Ramos (cell line): ENCODE results near the gene PNPLA7.

Source experiments
- in situ Hi-C: fragments of 300-500 bp; cut with MboI; formaldehyde crosslinking; loops from one replicate; pipeline ENCODE4 v1.14.3; 2022; ENCODE audit warnings: low sequenced_read_pairs; ENCODE audit not compliant: unreplicated experiment

Gene PNPLA7

GRCh38 chr9:137465720-137466388 lies 84.3 kb downstream of the PNPLA7 start:
- in situ Hi-C loops: loop anchor here (25.0 kb wide), 1 partner anchor 679 kb away; the partner anchor contains the start of genes CCDC183 and TMEM141

DNA sequence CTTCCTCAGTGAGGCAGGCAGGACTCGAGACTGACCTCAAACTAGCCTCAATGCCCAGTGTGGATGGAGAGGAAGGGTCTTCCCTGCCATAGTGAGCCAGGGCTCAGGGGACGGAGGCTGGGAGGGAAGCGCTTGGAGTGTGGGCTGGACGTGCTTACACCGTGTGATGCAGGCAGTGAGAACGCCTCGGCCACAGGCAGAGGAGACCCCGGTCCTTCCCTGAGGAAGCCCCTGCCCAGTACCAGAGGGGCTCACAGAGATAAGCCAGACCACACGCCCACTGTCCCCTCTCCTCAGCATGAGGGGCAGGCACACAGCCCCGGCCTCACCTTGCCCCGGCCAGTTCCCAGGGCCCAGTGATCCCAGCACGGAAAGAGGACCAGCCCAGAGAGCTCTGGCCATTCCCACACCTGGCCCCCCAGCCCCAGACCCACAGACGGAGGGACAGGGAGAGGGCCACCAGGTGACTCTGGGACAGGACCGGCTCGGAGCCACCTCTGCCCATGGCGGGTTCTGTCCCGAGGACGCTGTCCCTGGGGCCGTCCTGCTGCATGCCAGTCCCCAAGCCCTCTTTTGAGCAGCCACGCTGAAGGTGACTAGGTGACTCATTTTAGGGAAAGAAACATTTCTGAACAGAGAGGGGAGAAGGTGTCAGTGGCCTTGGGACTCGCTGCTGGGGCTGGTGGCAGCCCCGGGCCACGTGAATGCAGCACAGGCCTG lies 85.0 kb downstream of the PNPLA7 start:
- in situ Hi-C loops: loop anchor here (25.0 kb wide), 1 partner anchor 678 kb away; the partner anchor contains the start of genes CCDC183 and TMEM141

DNA sequence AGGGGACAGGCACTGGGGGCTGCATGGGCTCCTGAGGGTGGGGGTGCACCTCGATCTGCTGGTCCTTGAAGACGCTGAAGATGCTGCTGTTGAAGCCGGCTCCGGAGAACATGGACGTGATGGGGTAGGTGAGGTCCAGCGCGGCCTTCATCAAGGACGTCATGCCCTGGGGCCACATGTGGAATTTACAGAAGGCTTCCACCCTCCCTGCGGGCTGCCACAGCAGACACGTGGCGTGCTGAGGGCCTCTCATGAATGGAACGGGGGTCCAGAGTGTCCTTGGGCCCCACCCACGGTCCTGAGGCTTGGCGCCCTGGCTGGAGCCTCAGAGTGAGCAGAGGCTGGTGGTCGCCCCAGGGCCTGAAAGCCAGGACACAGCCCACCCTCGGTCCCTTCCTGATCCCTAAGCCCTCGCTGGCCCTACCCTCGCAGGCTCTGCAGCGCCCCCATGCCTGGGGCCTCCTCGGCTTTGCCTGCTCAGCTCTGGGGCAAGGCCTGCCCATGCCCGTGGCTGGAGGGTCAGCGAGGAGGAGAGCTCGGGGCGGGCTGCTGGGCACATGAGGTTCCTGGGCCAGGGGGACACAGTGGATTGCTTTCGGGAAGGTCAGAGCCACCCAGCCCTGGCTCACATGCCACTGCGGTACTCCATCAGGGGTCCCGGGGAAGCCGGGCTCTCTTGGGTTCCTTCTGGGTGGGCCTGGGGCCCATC lies 85.8 kb downstream of the PNPLA7 start:
- in situ Hi-C loops: loop anchor here (25.0 kb wide), 1 partner anchor 677 kb away; the partner anchor contains the start of genes CCDC183 and TMEM141

DNA sequence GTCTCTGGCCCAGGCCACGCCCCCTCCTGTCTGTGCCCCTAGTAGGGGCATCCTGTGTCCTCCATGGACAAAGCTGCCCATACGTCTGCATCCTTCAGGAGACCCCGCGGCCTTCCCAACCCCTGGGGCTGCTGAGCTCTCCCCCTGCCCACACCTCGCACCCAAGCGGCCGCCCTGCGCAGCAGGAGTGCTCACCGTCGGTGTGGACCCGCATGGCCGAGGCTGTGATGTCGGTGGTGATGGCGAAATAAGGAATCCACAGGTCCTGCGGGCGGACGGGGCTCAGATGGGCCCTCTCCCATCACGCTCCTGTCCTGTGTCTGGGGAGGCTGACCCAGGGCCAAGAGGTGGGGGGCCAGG lies 86.3 kb downstream of the PNPLA7 start:
- in situ Hi-C loops: loop anchor here (25.0 kb wide), 1 partner anchor 677 kb away; the partner anchor contains the start of genes CCDC183 and TMEM141

DNA sequence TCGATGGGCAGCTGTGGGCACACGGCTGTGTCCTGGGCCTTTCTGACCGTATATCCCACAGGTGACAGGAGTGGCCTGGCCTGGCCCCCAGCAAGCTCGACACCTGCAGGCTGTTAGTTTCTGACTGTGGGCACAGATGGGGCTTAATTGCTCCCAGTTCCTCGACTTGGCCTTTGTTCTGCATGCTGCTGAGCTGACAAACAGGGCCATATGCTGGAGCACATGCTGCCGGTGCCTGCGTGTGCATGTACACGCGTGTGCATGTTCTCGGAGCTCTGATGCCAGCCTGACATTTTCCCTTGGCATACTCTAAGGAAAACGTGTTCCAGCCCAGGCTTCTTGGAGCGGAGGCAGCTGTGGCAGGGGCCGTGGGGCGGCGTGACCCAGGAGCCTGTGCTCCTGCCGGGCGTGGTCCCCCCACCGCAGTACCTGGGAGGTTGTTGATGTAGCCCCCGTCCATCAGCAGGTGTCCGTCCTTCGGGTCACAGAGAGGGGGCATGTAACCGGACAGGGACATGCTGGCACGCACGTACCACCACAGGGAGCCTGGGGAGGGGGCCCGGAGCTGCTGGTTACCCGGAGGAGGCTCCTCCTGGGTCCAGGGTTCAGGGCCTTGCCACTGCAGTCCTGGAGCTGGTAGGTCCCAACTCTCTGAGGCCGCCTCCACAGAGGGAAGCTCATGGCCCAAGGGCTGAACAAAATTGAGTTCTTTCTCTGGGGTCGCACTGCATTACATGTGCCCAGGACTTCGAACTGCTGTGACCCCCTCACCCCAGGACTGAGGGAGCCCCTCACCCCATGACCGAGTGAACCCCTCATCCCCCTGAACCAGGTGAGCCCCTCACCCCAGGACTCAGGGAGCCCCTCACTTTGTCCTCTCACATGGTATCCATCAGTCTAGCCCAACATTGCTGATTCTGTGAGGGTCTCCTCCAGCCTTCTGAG lies 86.9 kb downstream of the PNPLA7 start:
- in situ Hi-C loops: loop anchor here (25.0 kb wide), 1 partner anchor 676 kb away; the partner anchor contains the start of genes CCDC183 and TMEM141

GRCh38 chr9:137462396-137462985 lies 87.7 kb downstream of the PNPLA7 start:
- in situ Hi-C loops: loop anchor here (25.0 kb wide), 1 partner anchor 675 kb away; the partner anchor contains the start of genes CCDC183 and TMEM141

- in situ Hi-C loops: loop anchor here (25.0 kb wide), 1 partner anchor 675 kb away; the partner anchor contains the start of genes CCDC183 and TMEM141
Measured at GRCh38 chr9:137461663-137462395, 88.4 kb downstream of the PNPLA7 start.

DNA sequence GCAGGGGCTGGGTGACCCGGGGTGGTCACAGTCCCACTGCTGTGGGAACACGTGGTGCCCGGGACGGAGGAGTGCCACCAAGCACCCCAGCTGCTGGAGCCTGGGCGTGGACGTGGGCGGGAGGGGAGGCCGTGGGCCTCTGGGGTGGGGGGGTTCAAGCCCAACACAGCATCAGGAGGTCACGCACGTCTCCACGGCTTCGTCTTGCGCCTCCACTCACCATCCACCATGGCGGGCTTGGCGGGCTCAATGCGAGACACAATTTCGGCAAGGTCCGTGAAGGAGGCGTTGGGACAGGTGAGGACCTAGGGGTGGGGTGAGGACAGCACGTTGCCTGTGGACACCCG lies 88.9 kb downstream of the PNPLA7 start:
- in situ Hi-C loops: loop anchor here (25.0 kb wide), 1 partner anchor 674 kb away; the partner anchor contains the start of genes CCDC183 and TMEM141

DNA sequence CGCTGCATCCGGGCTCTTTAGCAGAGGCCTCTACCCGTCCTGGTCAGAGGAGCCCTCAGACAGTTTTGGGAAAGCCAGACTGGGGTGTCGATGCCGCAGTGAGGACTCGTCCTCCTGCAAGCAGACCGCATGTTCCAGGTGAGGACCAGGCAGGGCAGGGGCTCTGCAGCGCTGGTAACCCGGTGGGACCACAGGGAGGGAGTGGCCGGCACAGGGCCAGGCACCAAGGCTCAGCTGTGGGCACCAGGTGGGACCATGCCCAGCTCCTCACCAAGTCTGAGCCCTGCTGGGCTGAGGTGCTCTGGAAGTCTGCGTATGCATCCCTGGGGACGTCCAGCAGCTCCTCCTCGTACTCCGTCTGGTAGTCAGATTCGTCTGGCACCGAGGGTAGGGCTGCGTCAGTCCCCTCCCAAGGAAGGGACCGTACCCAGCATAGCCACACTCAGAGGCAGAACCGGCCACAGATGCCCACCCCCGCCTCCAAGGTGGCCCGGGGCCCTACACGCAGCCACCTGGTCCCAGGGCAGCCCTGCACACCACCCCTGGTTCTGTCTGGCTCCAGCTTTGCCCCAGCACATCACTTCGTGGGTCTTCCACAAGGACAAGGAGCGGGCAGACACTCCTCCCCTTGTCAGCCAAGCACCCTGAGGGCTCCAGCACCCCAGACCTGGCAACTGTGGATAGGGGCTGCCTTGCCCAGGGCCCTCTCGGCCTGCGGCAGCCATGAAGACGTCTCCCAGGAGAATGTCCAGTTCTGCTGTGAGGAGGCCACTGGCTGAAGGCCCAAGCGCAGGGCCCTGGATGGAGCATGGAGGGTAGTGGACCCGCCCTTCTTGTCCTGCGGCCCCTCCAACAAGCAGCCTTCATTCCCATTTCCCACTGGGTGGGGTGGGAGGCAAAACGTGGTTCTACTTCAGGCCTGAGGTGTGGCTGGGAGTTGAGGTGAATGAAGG lies 89.6 kb downstream of the PNPLA7 start:
- in situ Hi-C loops: loop anchor here (25.0 kb wide), 1 partner anchor 673 kb away; the partner anchor contains the start of genes CCDC183 and TMEM141

- in situ Hi-C loops: loop anchor here (25.0 kb wide), 1 partner anchor 672 kb away; the partner anchor contains the start of genes CCDC183 and TMEM141
Measured at GRCh38 chr9:137459601-137460362, 90.4 kb downstream of the PNPLA7 start.

- in situ Hi-C loops: loop anchor here (25.0 kb wide), 1 partner anchor 672 kb away; the partner anchor contains the start of genes CCDC183 and TMEM141
Measured at GRCh38 chr9:137459152-137459600, 91.0 kb downstream of the PNPLA7 start, which contains the start of gene NSMF. TSS of gene NSMF (minus strand) at chr9:137459334. CDS start at chr9:137459102, 232 bp downstream.

DNA sequence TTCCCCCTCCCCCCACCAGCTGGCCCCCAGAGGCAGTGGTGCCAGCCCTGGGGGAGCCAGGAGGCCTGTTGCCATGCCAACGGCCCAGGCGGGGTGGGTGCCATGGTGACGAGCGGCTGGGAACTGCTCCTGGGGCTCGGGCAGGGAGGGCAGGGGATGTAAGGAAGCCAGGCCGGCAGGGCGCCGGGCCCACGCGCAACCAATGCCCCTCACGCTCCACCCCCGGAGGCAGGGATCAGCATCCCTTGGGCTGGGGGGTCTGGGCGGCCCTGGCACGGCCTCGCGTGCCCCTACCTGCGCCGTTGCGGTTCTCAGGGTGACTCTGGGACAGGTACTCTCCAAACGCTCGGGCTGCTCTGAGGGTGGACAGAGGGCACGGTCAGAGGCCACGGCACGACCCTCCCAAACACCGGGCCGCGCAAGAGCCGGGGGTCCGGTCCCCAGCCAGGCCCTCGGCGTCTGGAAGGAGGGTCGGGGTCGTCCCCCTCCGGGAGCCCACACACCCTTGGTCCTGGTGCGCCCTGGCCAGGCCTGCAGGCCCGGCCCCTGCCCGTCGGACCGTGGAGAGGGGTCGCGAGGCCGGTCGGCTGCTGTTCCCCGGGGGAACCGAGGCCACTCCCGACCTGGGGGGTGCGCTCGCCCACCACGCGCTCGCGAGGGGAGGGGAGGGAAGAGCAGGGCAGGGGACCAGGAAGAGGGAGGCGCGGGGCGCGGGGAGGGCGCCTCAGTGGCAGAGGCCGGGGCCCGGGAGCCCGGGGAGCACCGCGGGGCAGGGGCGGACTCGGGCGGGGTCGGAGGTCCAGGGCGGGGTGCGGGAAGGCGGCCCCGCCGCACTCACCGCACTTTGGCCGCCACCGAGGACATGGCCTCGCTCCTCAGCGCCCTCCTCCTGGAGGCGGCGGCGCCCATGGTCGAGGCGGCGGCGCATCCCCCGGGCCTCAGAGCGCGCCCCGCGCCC lies 91.7 kb downstream of the PNPLA7 start:
- in situ Hi-C loops: loop anchor here (25.0 kb wide), 1 partner anchor 671 kb away; the partner anchor contains the start of genes CCDC183 and TMEM141

DNA sequence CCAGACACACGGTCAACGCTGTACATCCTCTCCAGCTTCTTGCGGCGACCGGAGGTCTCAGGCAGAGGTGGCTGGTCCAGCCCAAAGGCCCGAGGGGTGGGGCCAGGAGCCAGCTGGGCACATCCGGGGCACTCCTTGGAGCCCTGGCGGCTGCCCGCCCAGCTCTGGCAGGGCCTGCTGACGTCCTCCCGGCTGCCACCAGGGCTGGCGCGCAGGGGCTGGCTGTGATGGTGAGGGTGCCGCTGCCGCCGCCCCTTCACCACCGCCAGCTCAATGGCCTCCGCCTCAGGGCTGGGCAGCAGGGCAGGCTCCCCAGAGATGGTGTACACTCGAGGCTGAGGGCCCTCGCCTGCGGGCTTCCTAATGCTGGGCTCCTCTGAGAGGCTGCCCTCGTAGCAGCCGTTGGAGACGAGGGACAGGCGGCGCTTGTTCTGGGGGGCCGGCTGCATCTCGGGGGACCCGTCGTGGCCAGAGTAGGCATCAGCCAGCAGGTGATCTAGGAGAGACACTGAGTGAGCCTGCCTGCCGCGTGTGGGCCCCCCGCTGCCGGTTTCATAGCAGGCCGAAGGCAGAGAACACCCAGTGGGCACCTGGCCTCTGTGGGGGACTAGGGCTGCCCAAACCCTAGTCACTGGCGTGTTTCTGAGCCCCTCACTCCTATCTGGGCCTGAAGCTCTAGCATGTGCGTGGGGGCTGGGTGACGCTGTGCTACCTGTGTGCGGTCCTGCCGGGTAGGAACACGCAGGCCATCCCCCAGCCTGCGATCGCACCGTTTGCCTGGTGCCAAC lies 92.6 kb downstream of the PNPLA7 start:
- in situ Hi-C loops: loop anchor here (25.0 kb wide), 1 partner anchor 670 kb away; the partner anchor contains the start of genes CCDC183 and TMEM141

GRCh38 chr9:137456864-137457405 lies 93.3 kb downstream of the PNPLA7 start:
- in situ Hi-C loops: loop anchor here (25.0 kb wide), 1 partner anchor 670 kb away; the partner anchor contains the start of genes CCDC183 and TMEM141
